ENCODE measurements around the gene CCL27. TPM values are rescaled to one million over a fixed set of nuclear protein-coding genes. Genes with fewer than 3 reads are reported as not detected.

Gene CCL27
- total RNA-seq, 1 donor from 2014 or later = 0.70 TPM

DNA sequence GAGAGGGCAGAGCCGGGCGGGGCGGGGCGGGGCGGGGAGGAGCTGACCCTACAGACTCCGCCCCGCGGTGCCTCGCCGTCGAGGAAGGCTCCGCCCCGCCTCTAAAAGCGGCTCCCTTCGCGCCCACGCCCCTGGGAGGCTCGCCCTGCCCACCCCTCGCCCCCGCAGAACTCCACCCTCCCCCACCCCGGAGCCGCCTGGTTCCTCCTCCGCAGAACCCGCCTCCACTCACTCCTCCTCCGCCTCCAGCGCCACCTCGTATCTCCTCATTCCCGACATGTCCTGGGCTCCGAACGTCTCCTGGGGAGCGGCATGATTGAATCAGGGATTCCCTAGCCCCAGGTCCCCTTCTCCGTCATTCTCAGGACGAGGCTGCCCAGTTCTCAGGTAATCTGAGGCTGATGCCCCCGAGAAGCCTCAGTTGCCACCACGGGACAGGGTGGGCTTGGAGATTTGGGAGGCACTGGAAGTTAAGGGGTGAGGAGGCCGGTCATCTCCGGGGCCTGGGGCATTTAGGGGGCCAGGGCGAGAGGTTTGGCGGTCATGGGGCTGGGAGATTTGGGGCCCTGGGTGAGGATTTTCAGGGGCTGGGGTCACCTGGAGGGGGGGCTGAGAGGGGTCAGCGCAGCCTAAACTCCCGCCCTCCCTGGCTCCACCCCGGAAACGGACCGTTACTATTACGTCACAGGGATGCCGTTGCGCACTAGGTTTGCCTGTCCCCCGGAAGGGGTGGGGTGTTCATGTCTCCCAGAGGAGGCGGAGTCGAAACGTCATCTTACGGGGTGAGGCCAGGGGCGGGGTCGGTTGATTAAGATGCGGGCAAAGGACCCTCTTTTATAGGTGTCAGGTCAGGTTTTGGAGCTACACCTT, 3.2 kb upstream of the CCL27 start:
- no peaks in the 10 kb centered on the region for H3K27me3 Mint-ChIP-seq
- peaks cover 25% of the 10 kb centered on the region for H3K36me3 Mint-ChIP-seq (ENCODE audit: low read depth)
- peaks cover 45% of the 10 kb centered on the region for H3K4me1 Mint-ChIP-seq
- H3K27ac Mint-ChIP-seq = peak overlapping the region; percentile 90
- H3K4me3 Mint-ChIP-seq = peak overlapping the region; percentile 91
- intact Hi-C loops (cut with micrococcal nuclease) = loop anchor here (1.0 to 2.0 kb wide), 4 partner anchors 19 to 53 kb away; partner anchors contain the start of genes GALT, RPP25L and SIGMAR1
- DNase-seq = peak; percentile 97
- H3K9me3 Mint-ChIP-seq = no peaks in the 10 kb centered on the region

DNA sequence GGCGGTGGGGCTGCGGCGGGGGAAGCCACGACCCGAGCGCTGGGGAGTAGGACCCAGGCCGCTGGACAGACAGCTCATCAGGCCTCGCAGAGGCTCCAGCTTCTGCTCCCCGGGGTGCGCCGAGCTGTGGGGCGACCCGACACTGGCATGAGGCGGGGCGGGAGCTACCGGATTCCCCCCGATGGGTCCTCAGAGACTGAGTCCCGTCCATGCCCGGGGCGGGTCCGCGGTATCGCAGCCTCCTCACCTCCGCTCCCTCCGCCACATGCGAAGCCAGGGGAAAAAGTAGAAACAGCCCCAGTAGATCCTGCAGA, 2.6 kb upstream of the CCL27 start:
- DNase-seq = no peak
- no peaks in the 10 kb centered on the region for H3K9me3 Mint-ChIP-seq
- H3K36me3 Mint-ChIP-seq (ENCODE audit: low read depth) = peaks cover 29% of the 10 kb centered on the region
- peak overlapping the region; percentile 91 for H3K4me3 Mint-ChIP-seq
- H3K27me3 Mint-ChIP-seq = no peaks in the 10 kb centered on the region
- peaks cover 47% of the 10 kb centered on the region for H3K4me1 Mint-ChIP-seq
- H3K27ac Mint-ChIP-seq = peak overlapping the region; percentile 85
- intact Hi-C loops (cut with micrococcal nuclease) = loop anchor here (1.0 to 2.0 kb wide), 4 partner anchors 19 to 52 kb away; partner anchors contain the start of genes GALT, RPP25L and SIGMAR1

DNA sequence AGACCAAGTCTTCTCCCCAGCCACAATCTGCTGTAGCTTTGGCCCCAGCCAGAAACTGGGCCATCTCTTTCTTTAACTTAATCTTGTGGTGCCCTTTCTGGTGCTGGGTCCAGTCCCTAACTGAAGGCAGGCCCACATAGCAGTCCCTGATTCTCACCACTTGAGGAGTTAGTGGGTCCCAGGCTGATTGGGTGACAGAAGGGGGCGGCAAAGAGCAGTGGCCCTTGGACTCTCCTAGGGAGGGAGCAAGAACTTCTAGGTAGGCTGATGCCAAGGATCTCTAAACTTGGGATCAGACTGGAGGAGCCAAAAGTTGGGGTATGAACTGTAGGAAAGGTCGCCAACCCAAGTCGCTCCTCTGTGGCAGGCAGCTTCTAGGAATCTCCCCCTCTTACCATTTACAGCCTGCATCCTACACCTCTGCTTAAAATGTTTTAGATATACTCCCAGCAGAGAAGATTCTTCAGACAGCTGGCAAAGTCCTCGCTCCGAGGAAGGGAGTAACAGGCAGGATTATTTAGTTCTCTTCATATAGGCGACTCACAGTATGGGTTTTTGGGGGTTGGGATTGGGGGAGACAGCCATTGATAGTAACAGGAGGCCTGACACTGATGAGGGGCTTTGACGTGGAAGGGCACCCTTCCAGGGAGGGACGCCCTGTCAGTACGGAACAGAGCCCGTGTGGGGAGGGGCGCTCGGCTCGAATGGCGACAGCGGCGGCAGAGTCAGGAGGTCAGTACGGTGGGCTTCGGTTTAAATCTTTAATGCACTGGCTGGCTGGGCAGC, 2.0 kb upstream of the CCL27 start:
- H3K4me3 Mint-ChIP-seq = peak overlapping the region; percentile 91
- no peaks in the 10 kb centered on the region for H3K9me3 Mint-ChIP-seq
- no peaks in the 10 kb centered on the region for H3K27me3 Mint-ChIP-seq
- peaks cover 25% of the 10 kb centered on the region for H3K36me3 Mint-ChIP-seq (ENCODE audit: low read depth)
- peaks cover 47% of the 10 kb centered on the region for H3K4me1 Mint-ChIP-seq
- intact Hi-C loops (cut with micrococcal nuclease) = loop anchor here (1.0 to 2.0 kb wide), 4 partner anchors 18 to 52 kb away; partner anchors contain the start of genes GALT, RPP25L and SIGMAR1
- DNase-seq = peak; percentile 92
- H3K27ac Mint-ChIP-seq = peak overlapping the region; percentile 85

DNA sequence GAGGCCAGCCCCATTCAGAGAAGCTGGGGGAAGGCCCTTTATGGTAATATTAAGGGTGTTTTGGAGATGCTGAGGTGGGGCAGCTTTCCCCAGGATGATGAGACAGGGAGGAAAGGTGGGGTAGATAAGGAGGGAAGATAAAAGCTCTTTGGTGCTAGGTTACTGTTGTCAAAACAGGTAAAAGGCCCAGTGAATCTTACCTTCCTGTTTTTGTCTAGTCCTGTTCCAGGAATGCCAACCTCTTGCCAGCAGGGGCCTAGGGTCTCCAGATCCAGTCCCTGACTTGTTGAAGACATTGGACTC, 797 bp upstream of the CCL27 start:
- Mint-ChIP-seq H3K9me3 (no peaks in the 10 kb centered on the region), H3K36me3 (ENCODE audit: low read depth) (peaks cover 22% of the 10 kb centered on the region), H3K4me1 (peaks cover 47% of the 10 kb centered on the region), H3K4me3 (peak overlapping the region; percentile 61), H3K27ac (peak overlapping the region; percentile 88), H3K27me3 (no peaks in the 10 kb centered on the region)
- peak; percentile 76 for DNase-seq
- intact Hi-C loops (cut with micrococcal nuclease) = no loop called here

DNA sequence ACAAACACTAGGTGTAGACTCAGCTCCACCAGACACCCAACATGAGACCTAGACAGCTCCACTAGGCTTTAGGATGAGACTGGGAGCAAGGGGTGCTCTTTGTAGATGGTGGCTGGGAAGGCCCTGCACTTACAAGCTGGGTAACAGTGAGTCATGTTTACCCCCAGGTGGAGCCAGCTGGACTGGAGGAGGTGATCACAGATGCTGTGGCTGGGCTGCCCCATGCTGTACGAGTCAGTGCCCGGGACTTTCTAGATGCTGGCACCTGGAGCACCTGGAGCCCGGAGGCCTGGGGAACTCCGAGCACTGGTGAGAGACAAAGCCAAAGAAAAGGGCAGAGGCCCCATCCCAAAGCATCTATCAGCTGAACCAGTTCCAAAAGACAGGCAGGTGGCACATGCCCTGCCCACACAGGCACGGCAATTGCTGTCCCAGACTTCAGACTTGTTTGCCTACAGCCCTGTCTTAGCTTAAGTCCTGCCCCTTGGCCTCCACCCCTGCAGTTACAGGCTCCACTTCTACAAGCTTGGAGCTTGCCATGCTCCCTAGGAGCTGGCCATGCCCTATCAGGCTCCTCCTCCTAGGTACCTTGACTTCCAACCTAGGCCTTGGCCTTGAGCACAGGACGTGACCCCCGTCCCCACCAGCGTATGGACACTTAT, 2.7 kb downstream of the CCL27 start:
- DNase-seq = peak; percentile 54
- peaks cover 16% of the 10 kb centered on the region for H3K36me3 Mint-ChIP-seq (ENCODE audit: low read depth)
- no peaks in the 10 kb centered on the region for H3K27me3 Mint-ChIP-seq
- no peak overlapping the region for H3K27ac Mint-ChIP-seq
- H3K9me3 Mint-ChIP-seq = no peaks in the 10 kb centered on the region
- intact Hi-C loops (cut with micrococcal nuclease) = no loop called here
- no peak overlapping the region for H3K4me3 Mint-ChIP-seq
- H3K4me1 Mint-ChIP-seq = peaks cover 34% of the 10 kb centered on the region

DNA sequence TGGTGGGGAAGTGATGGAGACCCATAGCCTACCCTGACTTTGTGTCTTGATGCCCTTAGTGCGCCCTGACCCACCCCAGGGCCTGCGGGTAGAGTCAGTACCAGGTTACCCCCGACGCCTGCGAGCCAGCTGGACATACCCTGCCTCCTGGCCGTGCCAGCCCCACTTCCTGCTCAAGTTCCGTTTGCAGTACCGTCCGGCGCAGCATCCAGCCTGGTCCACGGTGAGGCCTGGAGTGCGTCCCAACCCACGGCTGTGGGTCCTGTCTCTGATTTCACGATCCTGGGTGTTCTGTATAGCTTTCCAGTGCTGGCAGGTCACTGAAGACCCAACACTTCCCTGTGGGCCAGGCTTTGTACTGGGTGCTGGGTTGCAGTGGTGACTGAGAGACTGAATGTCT, 4.0 kb downstream of the CCL27 start:
- Mint-ChIP-seq H3K4me3 (no peak overlapping the region), H3K27ac (no peak overlapping the region), H3K36me3 (ENCODE audit: low read depth) (peaks cover 13% of the 10 kb centered on the region), H3K27me3 (no peaks in the 10 kb centered on the region), H3K4me1 (peaks cover 22% of the 10 kb centered on the region), H3K9me3 (no peaks in the 10 kb centered on the region)
- intact Hi-C loops (cut with micrococcal nuclease) = no loop called here
- DNase-seq = no peak

DNA sequence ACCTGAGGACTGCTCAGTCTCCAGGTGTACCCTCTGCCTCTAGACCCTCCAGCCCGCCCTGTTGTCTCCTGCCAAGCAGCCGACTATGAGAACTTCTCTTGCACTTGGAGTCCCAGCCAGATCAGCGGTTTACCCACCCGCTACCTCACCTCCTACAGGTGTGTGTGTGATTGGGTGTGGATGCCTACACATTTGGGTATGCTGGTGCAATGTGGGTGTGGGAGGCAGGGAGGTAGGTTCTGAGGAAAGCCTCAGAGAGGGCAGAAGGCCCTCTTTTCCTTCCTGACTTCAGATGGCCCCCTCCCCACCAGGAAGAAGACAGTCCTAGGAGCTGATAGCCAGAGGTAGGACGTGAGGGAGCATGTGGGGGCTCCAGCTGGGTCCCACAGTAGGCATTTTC, 5.5 kb downstream of the CCL27 start:
- Mint-ChIP-seq H3K27me3 (no peaks in the 10 kb centered on the region), H3K27ac (no peak overlapping the region), H3K36me3 (ENCODE audit: low read depth) (peaks cover 13% of the 10 kb centered on the region), H3K4me3 (no peak overlapping the region), H3K4me1 (peaks cover 20% of the 10 kb centered on the region), H3K9me3 (no peaks in the 10 kb centered on the region)
- DNase-seq = peak; percentile 52
- intact Hi-C loops (cut with micrococcal nuclease) = no loop called here

DNA sequence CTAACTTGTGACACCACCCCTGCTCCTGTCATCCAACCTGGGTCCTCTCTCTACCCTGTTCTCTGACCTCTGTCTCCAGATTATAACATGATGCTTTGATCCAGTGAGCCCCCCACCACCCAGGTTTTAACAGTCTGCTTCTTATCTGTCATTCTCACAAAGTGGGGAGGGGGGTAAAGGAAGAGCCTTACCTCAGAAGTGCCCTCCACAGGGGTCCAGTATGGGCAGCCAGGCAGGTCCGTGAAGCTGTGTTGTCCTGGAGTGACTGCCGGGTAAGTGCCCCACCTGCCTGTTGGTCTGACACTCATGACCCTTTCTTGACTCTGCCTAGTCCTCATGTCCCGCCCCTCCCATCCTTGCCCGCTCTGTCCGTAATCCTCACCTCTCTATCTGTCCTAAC, 7.1 kb downstream of the CCL27 start:
- no peak for DNase-seq
- intact Hi-C loops (cut with micrococcal nuclease) = no loop called here
- Mint-ChIP-seq H3K9me3 (no peaks in the 10 kb centered on the region), H3K4me1 (peaks cover 15% of the 10 kb centered on the region), H3K4me3 (no peak overlapping the region), H3K36me3 (ENCODE audit: low read depth) (peaks cover 10% of the 10 kb centered on the region), H3K27ac (no peak overlapping the region), H3K27me3 (no peaks in the 10 kb centered on the region)

DNA sequence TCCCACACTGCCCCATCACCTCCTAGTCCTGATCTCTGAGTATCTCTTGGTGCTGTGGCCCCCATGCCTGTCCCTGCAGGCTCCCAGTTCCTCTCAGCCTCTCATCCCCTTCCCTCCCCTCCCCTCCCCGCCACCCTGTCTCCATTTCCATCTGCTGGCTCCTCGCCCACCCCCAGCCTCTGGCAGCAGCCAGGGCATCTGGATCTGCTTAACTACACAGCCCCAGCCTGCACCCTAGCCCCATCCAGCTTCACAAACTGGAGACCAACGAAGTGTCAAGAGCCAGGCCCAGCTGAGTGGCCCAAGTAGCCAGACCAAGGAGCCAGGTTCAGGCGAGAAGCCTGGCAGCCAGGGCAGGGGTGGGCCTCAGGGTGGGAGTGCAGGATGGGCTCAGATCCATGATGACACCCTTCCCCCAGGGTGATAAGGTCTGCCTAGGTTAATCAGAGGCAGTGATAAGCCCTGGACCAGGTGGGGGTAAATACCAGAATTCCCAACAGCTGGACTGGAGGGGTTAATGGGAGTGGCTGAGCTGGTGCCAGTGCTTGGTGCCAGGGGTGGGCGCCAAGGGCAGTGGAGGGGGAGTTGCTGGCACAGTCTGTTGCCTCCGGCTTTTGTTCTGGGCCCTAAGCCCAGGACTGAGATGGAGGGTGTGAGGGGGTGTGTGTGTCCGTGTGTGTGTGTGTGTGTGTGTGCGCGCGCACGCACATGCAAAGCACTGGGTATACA, 8.0 kb downstream of the CCL27 start:
- Mint-ChIP-seq H3K36me3 (ENCODE audit: low read depth) (peaks cover 12% of the 10 kb centered on the region), H3K4me1 (peaks cover 15% of the 10 kb centered on the region), H3K4me3 (no peak overlapping the region), H3K9me3 (no peaks in the 10 kb centered on the region), H3K27me3 (no peaks in the 10 kb centered on the region), H3K27ac (no peak overlapping the region)
- no peak for DNase-seq
- intact Hi-C loops (cut with micrococcal nuclease) = no loop called here

DNA sequence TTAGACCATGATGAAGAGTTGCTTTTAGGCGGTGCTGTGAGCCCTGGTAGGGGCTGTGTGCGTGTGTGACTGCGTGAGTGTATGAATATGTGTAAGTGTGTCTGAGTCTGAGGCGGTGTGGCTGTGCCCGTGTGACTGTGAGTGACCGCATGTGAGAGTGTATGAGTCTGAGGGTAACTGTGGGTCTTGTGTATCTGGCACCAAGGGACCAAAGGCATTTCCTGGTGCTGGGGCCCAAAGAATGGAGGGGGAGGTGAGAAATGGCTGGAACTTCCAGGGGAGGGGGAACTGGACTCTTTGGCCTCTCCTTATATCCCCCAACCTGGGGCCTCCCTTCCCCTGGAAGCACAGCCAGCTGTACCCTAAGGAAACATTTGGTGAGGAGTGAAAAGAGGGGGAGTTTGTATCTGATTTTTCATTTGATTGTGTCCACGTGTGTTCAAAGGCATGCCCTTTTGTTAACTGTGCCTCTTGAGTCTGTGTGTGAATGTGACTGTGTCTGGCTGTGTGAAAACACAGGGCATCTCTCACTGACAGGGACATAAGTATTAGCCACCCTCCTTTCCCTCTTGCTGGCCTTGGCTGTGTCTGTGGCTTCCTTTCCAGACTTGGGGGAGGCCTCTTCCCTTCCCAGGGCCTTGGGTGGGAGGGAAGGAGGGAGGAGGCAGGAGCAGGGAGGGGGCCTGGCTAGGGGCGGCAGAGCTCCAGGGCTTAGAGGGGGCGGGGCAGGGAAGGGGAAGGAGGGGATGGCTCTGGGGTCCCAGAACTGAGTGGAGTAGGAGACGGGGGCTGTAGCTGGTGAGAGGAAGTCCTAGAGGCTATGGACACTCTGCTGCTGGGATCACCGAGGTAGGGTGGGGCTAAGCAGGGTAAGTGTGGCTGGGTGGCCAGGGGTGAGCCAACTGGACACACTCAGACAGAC, 9.0 kb downstream of the CCL27 start:
- Mint-ChIP-seq H3K4me1 (peaks cover 21% of the 10 kb centered on the region), H3K27me3 (no peaks in the 10 kb centered on the region), H3K27ac (peak overlapping the region; percentile 3), H3K9me3 (no peaks in the 10 kb centered on the region), H3K36me3 (ENCODE audit: low read depth) (peaks cover 22% of the 10 kb centered on the region), H3K4me3 (no peak overlapping the region)
- intact Hi-C loops (cut with micrococcal nuclease) = no loop called here
- DNase-seq = no peak

DNA sequence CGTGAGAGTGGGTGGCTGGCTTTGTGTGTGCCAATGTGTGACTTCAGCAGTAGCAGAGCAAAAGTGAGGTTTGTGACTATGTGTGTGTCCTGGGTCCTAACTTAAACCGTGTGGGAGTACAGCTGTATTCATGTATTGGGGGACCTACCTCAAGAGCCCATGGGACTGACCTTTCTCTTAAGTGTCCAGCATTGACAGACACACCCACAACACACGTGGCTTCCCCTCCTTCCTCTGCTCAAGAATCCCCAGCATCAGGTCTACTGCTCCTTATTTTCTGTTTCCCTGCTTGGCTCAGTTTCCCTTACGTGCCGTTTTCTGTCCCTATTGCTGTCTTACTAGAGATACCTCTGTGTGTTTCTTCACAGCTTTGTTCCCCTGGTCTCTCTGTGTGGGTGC, 9.9 kb downstream of the CCL27 start:
- DNase-seq = no peak
- Mint-ChIP-seq H3K27me3 (no peaks in the 10 kb centered on the region), H3K36me3 (ENCODE audit: low read depth) (peaks cover 29% of the 10 kb centered on the region), H3K9me3 (no peaks in the 10 kb centered on the region), H3K4me3 (peak overlapping the region; percentile 3), H3K27ac (peak overlapping the region; percentile 70), H3K4me1 (peaks cover 30% of the 10 kb centered on the region)
- intact Hi-C loops (cut with micrococcal nuclease) = no loop called here

DNA sequence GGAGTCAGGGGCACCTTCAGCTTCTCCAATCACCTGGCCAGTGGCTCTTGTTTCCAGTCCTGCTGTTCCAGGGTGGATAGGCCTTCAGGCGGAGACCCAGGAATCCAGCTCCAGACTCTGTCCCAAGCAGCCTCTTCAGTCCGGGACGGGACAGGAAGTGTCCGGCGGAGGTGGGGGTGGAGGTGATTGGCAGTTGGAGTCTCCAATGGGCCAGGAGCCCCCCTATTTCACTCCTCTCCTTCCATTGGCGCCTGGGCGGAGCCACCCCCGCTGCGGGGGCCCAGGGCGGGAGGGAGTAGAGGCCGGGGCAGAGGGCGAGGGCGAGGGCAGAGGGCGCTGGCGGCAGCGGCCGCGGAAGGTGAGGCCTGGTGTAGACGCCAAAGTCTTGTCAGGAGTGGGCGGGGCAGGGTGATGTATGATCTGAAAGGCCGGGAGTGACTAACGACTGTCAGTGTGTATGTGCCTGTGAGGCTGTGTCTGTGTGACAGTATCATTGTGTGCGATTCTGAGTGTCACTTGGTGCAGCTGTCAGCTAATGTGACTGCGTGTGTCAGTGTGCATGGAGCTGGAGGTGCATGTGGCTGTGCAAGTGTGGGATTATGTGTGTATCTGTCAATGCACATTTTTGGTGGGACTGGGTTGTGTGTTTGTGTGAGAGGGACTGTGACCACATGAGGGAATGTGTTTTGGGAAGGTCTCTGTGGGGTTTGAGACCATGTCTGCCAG, 10.4 kb downstream of the CCL27 start, which contains the start of gene IL11RA:
TSS of gene IL11RA (plus strand) at position 310 of the 726 bp plus-strand sequence. CDS start 3,033 bp downstream, outside the sequence.
- intact Hi-C loops (cut with micrococcal nuclease) = no loop called here
- peak within 1 kb of the TSS; percentile 3 for H3K4me3 Mint-ChIP-seq

More for the DNA sequence above, 10.4 kb downstream of the CCL27 start, which contains the start of gene IL11RA:
- Mint-ChIP-seq H3K4me1 (peaks cover 34% of the 10 kb centered on the region), H3K27ac (peak within 1 kb of the TSS; percentile 70), H3K27me3 (no peaks in the 10 kb centered on the region), H3K9me3 (no peaks in the 10 kb centered on the region), H3K36me3 (ENCODE audit: low read depth) (peaks cover 34% of the 10 kb centered on the region)
- peak; percentile 69 for DNase-seq

Measured in activated CD4-positive, alpha-beta T cell treated with anti-CD3 and anti-CD28 coated beads, Interleukin-2, amount 10 ng/mL, durations not matched to agents 24 days and 14 days (primary cell).